ENCODE data around the gene MAPKAPK2.

DNA sequence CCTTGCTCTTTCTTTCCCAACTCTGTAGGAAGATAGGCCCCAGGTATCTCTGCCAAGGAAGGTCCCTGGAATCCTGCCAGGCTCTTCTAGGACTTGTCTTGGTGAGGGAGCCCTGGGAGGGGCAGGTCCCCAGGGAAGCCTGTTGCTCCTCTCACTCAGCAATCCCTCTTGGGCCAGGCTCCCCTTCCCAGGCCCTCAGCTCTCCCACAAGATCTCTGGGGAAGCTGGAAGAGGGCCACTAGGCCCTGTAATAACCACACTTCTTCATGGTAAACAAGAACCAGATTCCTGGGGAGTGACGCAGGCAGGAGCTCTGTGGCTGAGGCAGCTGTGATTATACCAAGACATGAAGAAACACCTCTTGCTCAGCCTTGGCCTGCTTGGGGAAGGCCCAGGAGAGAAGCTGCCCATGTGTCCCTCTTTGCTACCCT is 9.9 kb upstream of the MAPKAPK2 start:
- TF ChIP-seq, protein P1, sequence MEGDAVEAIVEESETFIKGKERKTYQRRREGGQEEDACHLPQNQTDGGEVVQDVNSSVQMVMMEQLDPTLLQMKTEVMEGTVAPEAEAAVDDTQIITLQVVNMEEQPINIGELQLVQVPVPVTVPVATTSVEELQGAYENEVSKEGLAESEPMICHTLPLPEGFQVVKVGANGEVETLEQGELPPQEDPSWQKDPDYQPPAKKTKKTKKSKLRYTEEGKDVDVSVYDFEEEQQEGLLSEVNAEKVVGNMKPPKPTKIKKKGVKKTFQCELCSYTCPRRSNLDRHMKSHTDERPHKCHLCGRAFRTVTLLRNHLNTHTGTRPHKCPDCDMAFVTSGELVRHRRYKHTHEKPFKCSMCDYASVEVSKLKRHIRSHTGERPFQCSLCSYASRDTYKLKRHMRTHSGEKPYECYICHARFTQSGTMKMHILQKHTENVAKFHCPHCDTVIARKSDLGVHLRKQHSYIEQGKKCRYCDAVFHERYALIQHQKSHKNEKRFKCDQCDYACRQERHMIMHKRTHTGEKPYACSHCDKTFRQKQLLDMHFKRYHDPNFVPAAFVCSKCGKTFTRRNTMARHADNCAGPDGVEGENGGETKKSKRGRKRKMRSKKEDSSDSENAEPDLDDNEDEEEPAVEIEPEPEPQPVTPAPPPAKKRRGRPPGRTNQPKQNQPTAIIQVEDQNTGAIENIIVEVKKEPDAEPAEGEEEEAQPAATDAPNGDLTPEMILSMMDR (IDR thresholded peaks at IDR 0.05; ENCODE audit: low read length), result no peak
- TF ChIP-seq EZH2 (optimal IDR thresholded peaks at IDR 0.05; ENCODE audit: low read depth, low read length), result no peak
- TF ChIP-seq EZH2phosphoT487 (IDR thresholded peaks at IDR 0.05; ENCODE audit: low read length), result no peak

Measured in MM.1S (cell line).